H1 (cell line): ENCODE results near the gene CRTC3. TPM values are rescaled to one million over a fixed set of nuclear protein-coding genes. Genes with fewer than 3 reads are reported as not detected.

Source experiments
- MAFK ChIP-seq: IDR thresholded peaks from 2 replicates; pipeline ENCODE4 v1.6.1; 2012; ENCODE audit warnings: low read depth, mild to moderate bottlenecking, improper control_type of control experiment, low read length
- SP4 ChIP-seq: IDR thresholded peaks from 2 replicates; pipeline ENCODE4 v1.6.1; 2012; ENCODE audit warnings: low read length, inconsistent platforms
- SRF ChIP-seq: IDR thresholded peaks from 2 replicates; pipeline ENCODE4 v1.6.1; 2011; ENCODE audit warnings: mild to moderate bottlenecking, low read depth, low read length, moderate library complexity
- SUZ12 ChIP-seq: fragments of 200-600 bp; sonication (generic); IDR thresholded peaks from 2 replicates; pipeline ENCODE4 v1.6.1; 2012; ENCODE audit warnings: mild to moderate bottlenecking, inconsistent platforms, low read length, moderate library complexity, mixed read lengths
- polyA plus RNA-seq, 7 experiments: library from polyadenylated mRNA; depleted of rRNA in 3 of 7; stranded (reverse) in 5 of 7; unstranded in 2 of 7; fragments of >200 nt in 5 of 7; fragments of 200-250 nt in 2 of 7; gene quantifications; 1 replicate in 5 of 7; 2 replicates in 1 of 7; 4 replicates in 1 of 7; pipeline versions ENCODE4 v1.2.1 to v1.2.3, GENCODE V29; 2011 to 2013; ENCODE audit warnings: missing spikeins in 2 of 7, mixed read lengths in 2 of 7
- total RNA-seq: library from RNA; stranded (reverse); fragmentation: NEBNext Ultra II Directional; extraction: Animal tissue kit (Norgen Biotek cat#: 25700); gene quantifications from 2 replicates; pipeline ENCODE4 v1.2.1, GENCODE V29; 2021
- TF ChIP-seq, protein P1 (sequence below): IDR thresholded peaks from 2 replicates; pipeline ENCODE4 v1.6.1; 2012; ENCODE audit warnings: low read length, inconsistent platforms

CRTC3 gene
- total and polyA plus RNA-seq, 2 of the 8 experiments (the other 6 are each of a cell fraction or from before 2014, with no cell fraction given) = 5.0 to 5.3 TPM

DNA sequence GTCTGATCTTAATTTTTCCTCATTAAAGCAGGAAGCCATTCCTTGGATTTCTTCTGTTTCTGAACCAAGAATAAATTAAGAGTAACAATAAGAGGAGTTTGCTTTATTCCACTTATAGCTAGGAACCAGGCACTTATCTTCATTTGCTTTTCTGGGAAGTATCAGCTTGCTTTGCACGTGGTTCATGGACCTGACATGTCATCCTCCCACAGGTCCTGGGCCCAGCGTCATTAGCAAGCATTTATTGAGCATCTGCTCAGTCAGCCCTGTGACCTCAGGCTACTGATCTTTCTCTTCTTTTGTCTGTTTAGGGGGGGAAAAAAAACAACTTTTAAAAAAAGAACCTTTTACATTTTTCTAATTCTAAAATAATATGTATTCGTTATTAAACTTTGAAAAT, 34.7 kb upstream of the CRTC3 start (continued):
- TF ChIP-seq, protein P1, sequence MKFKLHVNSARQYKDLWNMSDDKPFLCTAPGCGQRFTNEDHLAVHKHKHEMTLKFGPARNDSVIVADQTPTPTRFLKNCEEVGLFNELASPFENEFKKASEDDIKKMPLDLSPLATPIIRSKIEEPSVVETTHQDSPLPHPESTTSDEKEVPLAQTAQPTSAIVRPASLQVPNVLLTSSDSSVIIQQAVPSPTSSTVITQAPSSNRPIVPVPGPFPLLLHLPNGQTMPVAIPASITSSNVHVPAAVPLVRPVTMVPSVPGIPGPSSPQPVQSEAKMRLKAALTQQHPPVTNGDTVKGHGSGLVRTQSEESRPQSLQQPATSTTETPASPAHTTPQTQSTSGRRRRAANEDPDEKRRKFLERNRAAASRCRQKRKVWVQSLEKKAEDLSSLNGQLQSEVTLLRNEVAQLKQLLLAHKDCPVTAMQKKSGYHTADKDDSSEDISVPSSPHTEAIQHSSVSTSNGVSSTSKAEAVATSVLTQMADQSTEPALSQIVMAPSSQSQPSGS = no peak
- TF ChIP-seq MAFK (no peak), SUZ12 (no peak), SP4 (no peak), SRF (no peak)
- TF ChIP-seq, all 59 proteins: peak for 0
